Panc1 (cell line): ENCODE measurements around the gene ACSM4. TPM values are rescaled to one million over a fixed set of nuclear protein-coding genes. Genes with fewer than 3 reads are reported as not detected.

Experiments used
- ATAC-seq: fragments of 200-7000 bp; cut with Tn5 transposase; 2 replicates; pipeline ENCODE4 v1.9.1; 2020; ENCODE audit warnings: mild to moderate bottlenecking, moderate library complexity
- BruUV-seq: library from RNA; stranded (reverse); fragments of 400-500 nt; replicated peaks from 2 replicates; lab custom pipeline; 2021; lab: Mats Ljungman, UMichigan
- CTCF ChIA-PET: fragments of 300-600 bp; sonication (Branson Sonifier 250); formaldehyde crosslinking; loops from one replicate; lab custom pipeline; 2022; ENCODE audit warnings: antibody characterized with exemption; lab: Charles Lee
- POLR2A ChIA-PET: fragments of 300-600 bp; sonication (Branson Sonifier 250); formaldehyde crosslinking; loops from one replicate; lab custom pipeline; 2022; ENCODE audit warnings: antibody characterized with exemption; lab: Charles Lee
- DNase-seq: peaks from one replicate; pipeline ENCODE4 v3.0.0-alpha.2; 2010; ENCODE audit warnings: low read depth, low spot score
- H3K27ac ChIP-seq: 2 replicates; pipeline ENCODE4 v1.5.1; 2011; ENCODE audit warnings: mild to moderate bottlenecking, low read length, inconsistent platforms
- H3K27me3 ChIP-seq: fragments of 200-500 bp; sonication (Bioruptor generic); 2 replicates; pipeline ENCODE4 v1.6.0; 2014; ENCODE audit warnings: low read length, inconsistent platforms; ENCODE audit not compliant: control insufficient read depth, insufficient read depth
- H3K36me3 ChIP-seq: fragments of 200-500 bp; sonication (Bioruptor generic); 2 replicates; pipeline ENCODE4 v1.5.1; 2014; ENCODE audit warnings: inconsistent platforms, mild to moderate bottlenecking, low read length, moderate library complexity; ENCODE audit not compliant: control insufficient read depth, insufficient read depth
- H3K4me1 ChIP-seq: 2 replicates; pipeline ENCODE4 v1.5.1; 2011; ENCODE audit warnings: inconsistent platforms, mild to moderate bottlenecking, low read length, moderate library complexity; ENCODE audit not compliant: control insufficient read depth, insufficient read depth
- H3K4me3 ChIP-seq, 2 experiments: 2 replicates each; pipeline ENCODE4 v1.5.1; 2011 to 2012; ENCODE audit warnings: low read depth in 2 of 2, low read length in 2 of 2, mild to moderate bottlenecking in 2 of 2, inconsistent platforms in 1 of 2, moderate library complexity in 1 of 2
- H3K9me3 ChIP-seq: fragments of 200-500 bp; sonication (Bioruptor generic); 2 replicates; pipeline ENCODE4 v1.5.1; 2014; ENCODE audit warnings: low read depth, mild to moderate bottlenecking, inconsistent platforms, low read length, moderate library complexity; ENCODE audit not compliant: control insufficient read depth, insufficient read depth
- CTCF ChIP-seq: fragments of 450-650 bp; IDR thresholded peaks from 2 replicates; pipeline ENCODE4 v1.5.1; 2017; ENCODE audit warnings: mild to moderate bottlenecking
- POLR2AphosphoS5 ChIP-seq: IDR thresholded peaks from 2 replicates; pipeline ENCODE4 v1.6.1; 2012; ENCODE audit warnings: mild to moderate bottlenecking, low read depth, low read length, moderate library complexity
- REST ChIP-seq, 2 experiments: IDR thresholded peaks; 2 replicates each; pipeline ENCODE4 v1.6.1; 2011 to 2012; ENCODE audit warnings: low read depth in 2 of 2, control low read depth in 1 of 2, low read length in 1 of 2, mild to moderate bottlenecking in 1 of 2, moderate library complexity in 1 of 2; ENCODE audit not compliant: insufficient read depth in 1 of 2
- SIN3A ChIP-seq: IDR thresholded peaks from 2 replicates; pipeline ENCODE4 v1.6.1; 2012; ENCODE audit warnings: low read depth, mild to moderate bottlenecking, low read length, moderate library complexity, borderline replicate concordance; ENCODE audit not compliant: insufficient read depth
- TCF7L2 ChIP-seq: IDR thresholded peaks from 2 replicates; pipeline ENCODE4 v1.6.1; 2011; ENCODE audit warnings: mild to moderate bottlenecking, low read depth, low read length, inconsistent platforms
- in situ Hi-C: cut with HindIII; loops from 2 replicates; pipeline ENCODE4 v1.10.0; 2016; ENCODE audit warnings: low sequenced_read_pairs, low pct_unique_long_range_greater_than_20kb
- intact Hi-C: fragments of 100-400 bp; cut with micrococcal nuclease; formaldehyde crosslinking; loops from one replicate; pipeline ENCODE4 v1.10.0; 2022; ENCODE audit not compliant: unreplicated experiment
- total RNA-seq: library from RNA; stranded (reverse); gene quantifications from one replicate; pipeline ENCODE4 v1.2.1, GENCODE V29; 2021; ENCODE audit not compliant: unreplicated experiment

Gene ACSM4
- total RNA-seq, 1 experiment from 2014 or later: not detected

GRCh38 chr12:7304456-7304855 is 584 bp downstream of the ACSM4 start:
- H3K4me1 ChIP-seq: no peaks in the 10 kb centered on the region
- no peaks in the 10 kb centered on the region; the same call in 1 of the 2 replicates for H3K27me3 ChIP-seq
- no peak overlapping the region for H3K27ac ChIP-seq
- no peak overlapping the region for H3K4me3 ChIP-seq
- BruUV-seq: no TSS peak
- TF ChIP-seq SIN3A (no peak), TCF7L2 (no peak), POLR2AphosphoS5 (no peak), CTCF (no peak), REST (IDR thresholded peaks at IDR 0.05; ENCODE audit: insufficient read depth in 1 of 2, low read depth in 2 of 2, low read length in 1 of 2) (no peak)
- ATAC-seq (no peak), DNase-seq (no peak)
- no peaks in the 10 kb centered on the region for H3K36me3 ChIP-seq
- CTCF ChIA-PET: no interaction called here
- in situ Hi-C loops: no loop called here
- no peaks in the 10 kb centered on the region for H3K9me3 ChIP-seq
- intact Hi-C loops: no loop called here
- POLR2A ChIA-PET: no interaction called here

GRCh38 chr12:7310070-7310469 is 6.2 kb downstream of the ACSM4 start:
- H3K4me1 ChIP-seq: no peaks in the 10 kb centered on the region
- no peak for DNase-seq
- TF ChIP-seq POLR2AphosphoS5: no peak
- no peak for TF ChIP-seq REST (IDR thresholded peaks at IDR 0.05; ENCODE audit: insufficient read depth in 1 of 2, low read depth in 2 of 2, low read length in 1 of 2)
- TF ChIP-seq CTCF: no peak
- no peak for TF ChIP-seq SIN3A
- no peak for TF ChIP-seq TCF7L2
- no peak overlapping the region for H3K4me3 ChIP-seq
- no peak for ATAC-seq
- no peak overlapping the region for H3K27ac ChIP-seq
- no peaks in the 10 kb centered on the region; the same call in 1 of the 2 replicates for H3K27me3 ChIP-seq
- CTCF ChIA-PET: no interaction called here
- H3K36me3 ChIP-seq: no peaks in the 10 kb centered on the region
- POLR2A ChIA-PET: no interaction called here
- H3K9me3 ChIP-seq: no peaks in the 10 kb centered on the region
- intact Hi-C loops: no loop called here
- in situ Hi-C loops: no loop called here
- no TSS peak for BruUV-seq
